Ovary (tissue), 3 donors: ENCODE data around the gene HNRNPA3.

ENCODE experiments used
- CTCF ChIP-seq, 3 donors: fragments of 450-650 bp in 2 of 3; fragments of 200-600 bp in 1 of 3; IDR thresholded peaks; one replicate each; pipeline versions ENCODE4 v1.5.1 to v1.8.0; 2016 to 2022; ENCODE audit warnings: antibody characterized with exemption in 3 of 3, mild to moderate bottlenecking in 1 of 3
- POLR2A ChIP-seq: fragments of 450-650 bp; IDR thresholded peaks from one replicate; pipeline ENCODE4 v1.6.1; 2017; ENCODE audit warnings: antibody characterized with exemption, mild to moderate bottlenecking, moderate library complexity
- donor health status: DM: no; HTN: no; CAD: no.

GRCh38 chr2:177262958-177263450 lies 50.4 kb downstream of the HNRNPA3 start:
- TF ChIP-seq CTCF (IDR thresholded peaks at IDR 0.05) (no peak), POLR2A (no peak)
